A673 (cell line): ENCODE measurements around the gene MOSMO. TPM values are rescaled to one million over a fixed set of nuclear protein-coding genes. Genes with fewer than 3 reads are reported as not detected.

ENCODE experiments used
- BruUV-seq: library from RNA; stranded (reverse); fragments of 400-500 nt; replicated peaks from 2 replicates; lab custom pipeline; 2021; lab: Mats Ljungman, UMichigan
- CTCF ChIA-PET: fragments of 300-600 bp; sonication (Branson Sonifier 250); formaldehyde crosslinking; loops from one replicate; lab custom pipeline; 2022; ENCODE audit warnings: antibody characterized with exemption; lab: Charles Lee
- POLR2A ChIA-PET: fragments of 300-600 bp; sonication (Branson Sonifier 250); formaldehyde crosslinking; loops from one replicate; lab custom pipeline; 2022; ENCODE audit warnings: antibody characterized with exemption; ENCODE audit not compliant: low non-redundant PET; lab: Charles Lee
- DNase-seq: peaks from one replicate; pipeline ENCODE4 v3.0.0-alpha.2; 2015; ENCODE audit warnings: low spot score
- H3K27ac ChIP-seq: fragments of 200-600 bp; sonication (generic); 2 replicates; pipeline ENCODE4 v1.5.1; 2016; ENCODE audit warnings: mixed run types, low read depth, mild to moderate bottlenecking, mixed read lengths, antibody characterized with exemption, low read length; ENCODE audit not compliant: poor library complexity, severe bottlenecking
- H3K27me3 ChIP-seq: fragments of 200-600 bp; sonication (generic); replicated peaks from 2 replicates; pipeline ENCODE4 v1.6.1; 2017; ENCODE audit warnings: mixed run types, low read depth, mild to moderate bottlenecking, mixed read lengths, antibody characterized with exemption, low read length; ENCODE audit not compliant: insufficient read depth, poor library complexity
- H3K36me3 ChIP-seq: fragments of 200-600 bp; sonication (generic); 2 replicates; pipeline ENCODE4 v1.6.1; 2016; ENCODE audit warnings: mixed run types, mild to moderate bottlenecking, mixed read lengths, antibody characterized with exemption, low read length; ENCODE audit not compliant: insufficient read depth, poor library complexity, severe bottlenecking
- H3K4me1 ChIP-seq: fragments of 200-600 bp; sonication (generic); 2 replicates; pipeline ENCODE4 v1.6.1; 2017; ENCODE audit warnings: mixed run types, mild to moderate bottlenecking, mixed read lengths, antibody characterized with exemption, low read length; ENCODE audit not compliant: insufficient read depth, poor library complexity, severe bottlenecking
- H3K4me3 ChIP-seq: fragments of 200-600 bp; sonication (generic); 2 replicates; pipeline ENCODE4 v1.5.1; 2016; ENCODE audit warnings: low read depth, mixed run types, mild to moderate bottlenecking, mixed read lengths, low read length; ENCODE audit not compliant: poor library complexity, severe bottlenecking
- H3K9me3 ChIP-seq: fragments of 200-600 bp; sonication (generic); 2 replicates; pipeline ENCODE4 v1.6.1; 2016; ENCODE audit warnings: mixed run types, low read depth, mild to moderate bottlenecking, mixed read lengths, antibody characterized with exemption, low read length; ENCODE audit not compliant: poor library complexity, severe bottlenecking
- EZH2 ChIP-seq: fragments of 200-600 bp; sonication (generic); IDR thresholded peaks from 2 replicates; pipeline ENCODE4 v1.6.1; 2017; ENCODE audit warnings: borderline replicate concordance, low read depth, mild to moderate bottlenecking, mixed read lengths, antibody characterized with exemption, low read length; ENCODE audit not compliant: poor library complexity, severe bottlenecking
- intact Hi-C: fragments of 100-400 bp; cut with micrococcal nuclease; formaldehyde crosslinking; loops from one replicate; pipeline ENCODE4 v1.10.0; 2022; ENCODE audit not compliant: unreplicated experiment
- total RNA-seq: library from RNA; stranded (reverse); gene quantifications from 2 replicates; pipeline ENCODE4 v1.2.3, GENCODE V29; 2021
- TF ChIP-seq, protein P1 (sequence below): fragments of 300-800, 200-600 bp; sonication (generic); conservative IDR thresholded peaks from 2 replicates; pipeline ENCODE4 v1.5.1; 2017; ENCODE audit warnings: low read depth, mild to moderate bottlenecking, antibody characterized with exemption, low read length, moderate library complexity, mixed read lengths

Gene MOSMO
- total RNA-seq, 1 experiment from 2014 or later = 14.6 TPM

DNA sequence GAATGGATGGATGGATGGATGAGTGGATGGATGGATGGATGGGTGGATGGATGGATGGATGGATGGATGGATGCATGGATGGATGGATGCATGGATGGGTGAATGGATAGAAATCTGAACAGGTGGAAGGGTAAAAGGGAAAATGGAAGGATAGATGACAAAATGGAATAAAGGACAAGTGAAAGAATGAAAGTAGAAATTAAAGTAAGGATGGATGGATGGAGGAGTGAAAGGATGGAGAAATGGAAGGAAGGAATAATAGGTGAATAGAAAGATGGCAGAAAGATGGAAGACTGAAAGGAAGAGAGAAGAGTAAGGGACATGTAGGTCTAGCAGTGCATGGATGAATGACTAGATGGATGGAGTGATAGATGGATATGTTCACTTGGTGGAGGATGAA lies 114.3 kb downstream of the MOSMO start:
- TF ChIP-seq, protein P1, sequence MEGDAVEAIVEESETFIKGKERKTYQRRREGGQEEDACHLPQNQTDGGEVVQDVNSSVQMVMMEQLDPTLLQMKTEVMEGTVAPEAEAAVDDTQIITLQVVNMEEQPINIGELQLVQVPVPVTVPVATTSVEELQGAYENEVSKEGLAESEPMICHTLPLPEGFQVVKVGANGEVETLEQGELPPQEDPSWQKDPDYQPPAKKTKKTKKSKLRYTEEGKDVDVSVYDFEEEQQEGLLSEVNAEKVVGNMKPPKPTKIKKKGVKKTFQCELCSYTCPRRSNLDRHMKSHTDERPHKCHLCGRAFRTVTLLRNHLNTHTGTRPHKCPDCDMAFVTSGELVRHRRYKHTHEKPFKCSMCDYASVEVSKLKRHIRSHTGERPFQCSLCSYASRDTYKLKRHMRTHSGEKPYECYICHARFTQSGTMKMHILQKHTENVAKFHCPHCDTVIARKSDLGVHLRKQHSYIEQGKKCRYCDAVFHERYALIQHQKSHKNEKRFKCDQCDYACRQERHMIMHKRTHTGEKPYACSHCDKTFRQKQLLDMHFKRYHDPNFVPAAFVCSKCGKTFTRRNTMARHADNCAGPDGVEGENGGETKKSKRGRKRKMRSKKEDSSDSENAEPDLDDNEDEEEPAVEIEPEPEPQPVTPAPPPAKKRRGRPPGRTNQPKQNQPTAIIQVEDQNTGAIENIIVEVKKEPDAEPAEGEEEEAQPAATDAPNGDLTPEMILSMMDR = no peak
- no peak for TF ChIP-seq EZH2
- H3K4me1 ChIP-seq = no peaks in the 10 kb centered on the region
- ChIA-PET CTCF (interaction anchor here (1.8 kb wide), 1 partner anchor 66 kb away, joined by 5 read pairs; no protein-coding TSS in a partner anchor), POLR2A (no interaction called here)
- H3K27ac ChIP-seq = no peak overlapping the region
- H3K27me3 ChIP-seq = no peaks in the 10 kb centered on the region
- intact Hi-C loops = no loop called here
- no TSS peak for BruUV-seq
- H3K36me3 ChIP-seq = no peaks in the 10 kb centered on the region
- no peak for DNase-seq
- no peaks in the 10 kb centered on the region for H3K9me3 ChIP-seq
- no peak overlapping the region for H3K4me3 ChIP-seq

DNA sequence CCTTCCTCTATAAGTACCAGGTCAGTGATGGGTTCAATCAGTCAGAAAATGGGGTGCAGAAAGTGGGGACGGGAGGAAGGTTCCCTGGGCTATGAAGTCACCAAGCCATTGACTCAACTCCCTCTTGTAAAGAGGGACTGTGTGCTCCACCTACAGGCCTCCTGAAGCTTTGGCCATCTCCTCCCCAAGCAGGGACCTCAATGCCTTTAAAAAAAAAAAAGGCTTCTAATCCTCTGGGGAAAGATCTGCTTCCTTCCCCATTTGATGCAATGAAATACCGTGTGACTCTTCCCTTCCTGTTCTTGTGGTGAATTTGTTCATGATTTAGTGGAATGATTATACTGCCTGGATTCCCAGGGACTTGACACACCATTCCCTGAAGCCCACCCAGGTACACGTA lies 115.2 kb downstream of the MOSMO start:
- no TSS peak for BruUV-seq
- no peak overlapping the region for H3K27ac ChIP-seq
- ChIA-PET CTCF (interaction anchor here (0.6 to 1.8 kb wide), 2 partner anchors 66 to 466 kb away, joined by 3 to 5 read pairs; no protein-coding TSS in a partner anchor), POLR2A (no interaction called here)
- intact Hi-C loops = no loop called here
- TF ChIP-seq, protein P1 = no peak
- TF ChIP-seq EZH2 = no peak
- H3K36me3 ChIP-seq = no peaks in the 10 kb centered on the region
- no peaks in the 10 kb centered on the region for H3K27me3 ChIP-seq
- H3K9me3 ChIP-seq = no peaks in the 10 kb centered on the region
- DNase-seq = peak; percentile 45
- H3K4me3 ChIP-seq = no peak overlapping the region
- H3K4me1 ChIP-seq = no peaks in the 10 kb centered on the region

DNA sequence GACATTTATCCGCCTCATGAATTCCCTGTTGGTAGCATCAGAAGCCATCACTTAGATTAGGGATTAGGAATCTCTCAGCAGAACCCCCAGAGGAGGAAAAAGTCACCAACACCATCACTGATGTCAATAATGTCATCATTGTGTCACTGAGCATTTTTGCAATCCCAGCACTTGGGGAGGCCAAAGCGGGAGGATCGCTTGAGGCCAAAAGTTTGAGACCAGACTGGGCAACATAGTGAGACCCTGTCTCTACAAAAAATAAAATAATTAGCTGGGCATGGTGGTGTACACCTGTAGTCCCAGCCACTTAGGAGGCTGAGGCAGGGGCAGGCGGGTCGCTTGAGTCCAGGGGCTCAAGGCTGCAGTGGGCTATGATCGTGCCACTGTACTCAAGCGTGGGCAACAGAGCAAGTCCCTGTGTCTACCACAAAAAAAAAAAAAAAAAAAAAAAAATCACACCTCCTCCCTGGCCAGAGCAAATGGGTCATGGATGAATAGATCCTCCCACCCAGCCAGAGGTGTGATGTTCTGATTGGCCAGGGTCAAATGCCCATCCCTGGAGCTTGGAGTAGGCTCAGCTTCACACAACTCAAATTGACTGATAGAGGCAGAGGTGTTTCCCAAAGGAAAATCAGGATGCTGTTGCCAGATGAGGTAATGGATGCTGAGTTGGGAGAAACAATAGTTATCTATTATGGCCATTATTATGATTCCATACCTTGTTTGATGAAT lies 116.0 kb downstream of the MOSMO start:
- Histone ChIP-seq H3K27ac (no peak overlapping the region), H3K4me1 (no peaks in the 10 kb centered on the region), H3K9me3 (no peaks in the 10 kb centered on the region), H3K27me3 (no peaks in the 10 kb centered on the region), H3K4me3 (no peak overlapping the region), H3K36me3 (no peaks in the 10 kb centered on the region)
- intact Hi-C loops = no loop called here
- ChIA-PET POLR2A (interaction anchor here (0.7 kb wide), 1 partner anchor 852 kb away, joined by 3 read pairs; no protein-coding TSS in a partner anchor), CTCF (interaction anchor here (1.8 kb wide), 1 partner anchor 65 kb away, joined by 5 read pairs; no protein-coding TSS in a partner anchor)
- no TSS peak for BruUV-seq
- no peak for DNase-seq
- TF ChIP-seq, protein P1 = no peak
- TF ChIP-seq EZH2 = no peak
